CD14-positive monocyte (primary cell): ENCODE measurements around the gene ZC3H4. TPM values are rescaled to one million over a fixed set of nuclear protein-coding genes. Genes with fewer than 3 reads are reported as not detected.

ENCODE experiments used
- DNase-seq, 3 donors: peaks; one replicate each; pipeline ENCODE4 v3.0.0-alpha.2; 2011 to 2022
- H2AFZ ChIP-seq: 2 replicates; pipeline ENCODE4 v1.6.0; 2012; ENCODE audit warnings: mild to moderate bottlenecking, low read depth, low read length, inconsistent platforms; ENCODE audit not compliant: insufficient read depth, poor library complexity, severe bottlenecking
- H3K27ac ChIP-seq, 2 donors: 1 replicate in 1 of 2; 2 replicates in 1 of 2; pipeline ENCODE4 v1.5.1; 2012 to 2013; ENCODE audit warnings: low read length in 2 of 2, control low read depth in 1 of 2, inconsistent platforms in 1 of 2, low read depth in 1 of 2, mild to moderate bottlenecking in 1 of 2
- H3K27me3 ChIP-seq, 2 donors: one replicate each; pipeline versions ENCODE4 v1.6.0 to v1.6.1; 2011 to 2013; ENCODE audit warnings: low read length in 2 of 2; ENCODE audit not compliant: control insufficient read depth in 2 of 2, insufficient read depth in 2 of 2
- H3K36me3 ChIP-seq, 2 donors: replicated peaks in 1 of 2; 1 replicate in 1 of 2; 2 replicates in 1 of 2; pipeline versions ENCODE4 v1.5.1 to v1.6.1; 2012 to 2013; ENCODE audit warnings: low read length in 2 of 2, control low read depth in 1 of 2, inconsistent platforms in 1 of 2, mild to moderate bottlenecking in 1 of 2; ENCODE audit not compliant: insufficient read depth in 2 of 2, control insufficient read depth in 1 of 2
- H3K4me1 ChIP-seq, 2 donors: 1 replicate in 1 of 2; 2 replicates in 1 of 2; pipeline versions ENCODE4 v1.5.1 to v1.6.1; 2012 to 2013; ENCODE audit warnings: low read length in 2 of 2, control low read depth in 1 of 2, inconsistent platforms in 1 of 2, mild to moderate bottlenecking in 1 of 2, moderate library complexity in 1 of 2; ENCODE audit not compliant: insufficient read depth in 2 of 2, control insufficient read depth in 1 of 2
- H3K4me2 ChIP-seq: replicated peaks from 2 replicates; pipeline ENCODE3; 2012; ENCODE audit warnings: low read length, moderate library complexity, mild to moderate bottlenecking; ENCODE audit not compliant: poor library complexity, severe bottlenecking; ENCODE audit errors: extremely low read depth
- H3K4me3 ChIP-seq, 3 experiments: fragments of 200-600 bp in 1 of 3; sonication (generic) in 1 of 3; replicated peaks in 1 of 3; 1 replicate in 2 of 3; 2 replicates in 1 of 3; pipeline ENCODE4 v1.5.1; 2011 to 2013; ENCODE audit warnings: low read length in 3 of 3, mild to moderate bottlenecking in 3 of 3, control low read depth in 2 of 3, low read depth in 2 of 3, inconsistent platforms in 1 of 3, moderate library complexity in 1 of 3
- H3K79me2 ChIP-seq: 2 replicates; pipeline ENCODE4 v1.6.0; 2012; ENCODE audit warnings: mild to moderate bottlenecking, control low read depth, inconsistent platforms, low read length, moderate library complexity; ENCODE audit not compliant: insufficient read depth
- H3K9ac ChIP-seq: 2 replicates; pipeline ENCODE4 v1.6.0; 2017; ENCODE audit warnings: low read length, mild to moderate bottlenecking; ENCODE audit not compliant: insufficient read depth, poor library complexity, severe bottlenecking
- H3K9me3 ChIP-seq, 2 donors: replicated peaks in 1 of 2; 1 replicate in 1 of 2; 2 replicates in 1 of 2; pipeline versions ENCODE4 v1.5.1 to v1.6.1; 2012 to 2013; ENCODE audit warnings: low read length in 2 of 2, control low read depth in 1 of 2; ENCODE audit not compliant: control insufficient read depth in 1 of 2, insufficient read depth in 1 of 2
- H4K20me1 ChIP-seq: 2 replicates; pipeline ENCODE4 v1.6.0; 2012; ENCODE audit warnings: mild to moderate bottlenecking, low read length, control low read depth, moderate library complexity; ENCODE audit not compliant: insufficient read depth
- H3K27ac Mint-ChIP-seq, 7 donors: one replicate each; pipeline ENCODE4 v1.8.0; 2020; ENCODE audit warnings: mild to moderate bottlenecking in 7 of 7, mixed read lengths in 7 of 7, moderate library complexity in 6 of 7, inconsistent platforms in 2 of 7
- H3K27me3 Mint-ChIP-seq, 3 donors: one replicate each; pipeline ENCODE4 v1.8.0; 2021 to 2022; ENCODE audit warnings: low read depth in 3 of 3, mild to moderate bottlenecking in 3 of 3, mixed read lengths in 3 of 3, moderate library complexity in 3 of 3, inconsistent platforms in 1 of 3
- H3K36me3 Mint-ChIP-seq, 2 donors: one replicate each; pipeline ENCODE4 v1.8.0; 2020; ENCODE audit warnings: mixed read lengths in 2 of 2, inconsistent platforms in 1 of 2, mild to moderate bottlenecking in 1 of 2
- H3K4me1 Mint-ChIP-seq: one replicate; pipeline ENCODE4 v1.8.0; 2020; ENCODE audit warnings: mild to moderate bottlenecking, mixed read lengths
- H3K4me3 Mint-ChIP-seq, 2 donors: one replicate each; pipeline ENCODE4 v1.8.0; 2020; ENCODE audit warnings: mild to moderate bottlenecking in 2 of 2, mixed read lengths in 2 of 2, moderate library complexity in 1 of 2
- H3K9me3 Mint-ChIP-seq, 7 donors: one replicate each; pipeline ENCODE4 v1.8.0; 2020 to 2022; ENCODE audit warnings: mixed read lengths in 7 of 7, mild to moderate bottlenecking in 6 of 7, moderate library complexity in 6 of 7, inconsistent platforms in 2 of 7
- CTCF ChIP-seq: fragments of 200-600 bp; IDR thresholded peaks from one replicate; pipeline ENCODE4 v1.8.0; 2022; ENCODE audit warnings: antibody characterized with exemption, mild to moderate bottlenecking
- WGBS: methylation state at CpG from one replicate; pipeline ENCODE4 v1.1.5; 2013; ENCODE audit warnings: missing lambda C conversion rate; ENCODE audit not compliant: insufficient coverage; 5-methylcytosine and 5-hydroxymethylcytosine counted together
- intact Hi-C, 2 donors: fragments of 100-400 bp; cut with micrococcal nuclease; formaldehyde crosslinking; loops; one replicate each; pipeline versions ENCODE4 v1.15.0 to v1.15.1; 2023
- polyA plus RNA-seq, 3 donors: library from polyadenylated mRNA; depleted of rRNA in 1 of 3; unstranded in 2 of 3; stranded (reverse) in 1 of 3; fragments of 300-500 nt in 2 of 3; fragments of >200 nt in 1 of 3; fragmentation: Illumina TruSeq in 2 of 3; gene quantifications; 1 replicate in 2 of 3; 2 replicates in 1 of 3; pipeline ENCODE4 v1.2.3, GENCODE V29; 2012 to 2021

ZC3H4 gene
- polyA plus RNA-seq, 3 donors: 0.24 to 9.9 (median 0.60) TPM

GRCh38 chr19:47072323-47072722 lies 41.3 kb downstream of the ZC3H4 start:
- Histone ChIP-seq H3K4me3 (no peak overlapping the region), H3K27me3 (no peaks in the 10 kb centered on the region), H3K36me3 (peaks cover 67 to 93% of the 10 kb centered on the region in 2 donors), H3K9ac (no peak overlapping the region), H3K79me2 (peaks cover 25% of the 10 kb centered on the region), H4K20me1 (peaks cover 65% of the 10 kb centered on the region), H3K4me2 (no peak overlapping the region), H3K9me3 (no peaks in the 10 kb centered on the region), H2AFZ (no peak overlapping the region), H3K4me1 (peaks cover 19% of the 10 kb centered on the region in 2 donors), H3K27ac (no peak overlapping the region)
- Mint-ChIP-seq H3K4me3 (no peak overlapping the region), H3K36me3 (peaks cover 63 to 89% of the 10 kb centered on the region in 2 donors), H3K27ac (no peak overlapping the region), H3K9me3 (no peaks in the 10 kb centered on the region), H3K4me1 (peaks cover 24% of the 10 kb centered on the region), H3K27me3 (peaks cover 0 to 2% (median 0%) of the 10 kb centered on the region in 3 donors)
- TF ChIP-seq CTCF: no peak
- 100% methylated on average over 1 of the region's 17 CpGs for WGBS
- DNase-seq: no peak
- intact Hi-C loops: no loop called here

GRCh38 chr19:47071731-47072130 lies 41.8 kb downstream of the ZC3H4 start:
- Mint-ChIP-seq H3K4me1 (peaks cover 24% of the 10 kb centered on the region), H3K27me3 (peaks cover 0 to 2% (median 0%) of the 10 kb centered on the region in 3 donors), H3K9me3 (no peaks in the 10 kb centered on the region), H3K27ac (no peak overlapping the region), H3K4me3 (no peak overlapping the region), H3K36me3 (peaks cover 58 to 89% of the 10 kb centered on the region in 2 donors)
- H3K36me3 ChIP-seq: peaks cover 70 to 93% of the 10 kb centered on the region in 2 donors
- peaks cover 66% of the 10 kb centered on the region for H4K20me1 ChIP-seq
- peaks cover 25% of the 10 kb centered on the region for H3K79me2 ChIP-seq
- no peak for DNase-seq
- H2AFZ ChIP-seq: no peak overlapping the region
- peaks cover 19% of the 10 kb centered on the region in 2 donors for H3K4me1 ChIP-seq
- H3K9ac ChIP-seq: no peak overlapping the region
- H3K9me3 ChIP-seq: no peaks in the 10 kb centered on the region
- 100% methylated on average over 7 of the region's 12 CpGs for WGBS
- no peak for TF ChIP-seq CTCF
- no peak overlapping the region for H3K27ac ChIP-seq
- H3K4me3 ChIP-seq: no peak overlapping the region
- no peaks in the 10 kb centered on the region for H3K27me3 ChIP-seq
- intact Hi-C loops: no loop called here
- H3K4me2 ChIP-seq: no peak overlapping the region
